Body of pancreas (tissue), 4 donors: Measurements from ENCODE around the gene C1QTNF9.
"Not testable (repeated sequence)": the region's sequence is repeated elsewhere in the genome, so short reads cannot be mapped to it uniquely, and the experiment has no call there.

ENCODE experiments used
- POLR2A ChIP-seq, 3 donors: fragments of 450-650 bp; IDR thresholded peaks; one replicate each; pipeline ENCODE4 v1.6.1; 2016; ENCODE audit warnings: antibody characterized with exemption in 3 of 3, mild to moderate bottlenecking in 2 of 3
- TF ChIP-seq, protein P1 (sequence below), 7 experiments: fragments of 450-650 bp in 4 of 7; fragments of 200-600 bp in 3 of 7; sonication (generic) in 3 of 7; IDR thresholded peaks; one replicate each; pipeline ENCODE4 v1.5.1; 2016 to 2019; ENCODE audit warnings: antibody characterized with exemption in 7 of 7

DNA sequence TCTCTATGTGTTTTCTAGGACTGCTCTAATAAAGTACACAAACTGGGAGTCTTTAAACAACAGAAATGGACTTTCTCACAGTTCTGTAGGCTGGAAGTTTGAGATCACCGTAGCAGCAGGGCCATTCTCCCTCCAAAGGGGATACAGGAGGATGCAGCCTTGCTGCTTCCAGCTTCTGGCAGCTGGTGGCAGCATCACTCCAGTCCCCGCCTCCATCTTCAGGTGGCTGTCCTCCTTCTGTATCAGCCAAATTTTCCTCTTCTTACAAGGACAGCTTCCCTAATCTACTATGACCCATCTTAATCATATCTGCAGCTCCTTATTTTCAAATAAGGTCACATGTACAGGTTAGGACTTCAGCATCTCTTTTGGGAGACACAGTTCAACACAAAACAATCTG lies 13.1 kb downstream of the C1QTNF9 start:
- TF ChIP-seq, protein P1, sequence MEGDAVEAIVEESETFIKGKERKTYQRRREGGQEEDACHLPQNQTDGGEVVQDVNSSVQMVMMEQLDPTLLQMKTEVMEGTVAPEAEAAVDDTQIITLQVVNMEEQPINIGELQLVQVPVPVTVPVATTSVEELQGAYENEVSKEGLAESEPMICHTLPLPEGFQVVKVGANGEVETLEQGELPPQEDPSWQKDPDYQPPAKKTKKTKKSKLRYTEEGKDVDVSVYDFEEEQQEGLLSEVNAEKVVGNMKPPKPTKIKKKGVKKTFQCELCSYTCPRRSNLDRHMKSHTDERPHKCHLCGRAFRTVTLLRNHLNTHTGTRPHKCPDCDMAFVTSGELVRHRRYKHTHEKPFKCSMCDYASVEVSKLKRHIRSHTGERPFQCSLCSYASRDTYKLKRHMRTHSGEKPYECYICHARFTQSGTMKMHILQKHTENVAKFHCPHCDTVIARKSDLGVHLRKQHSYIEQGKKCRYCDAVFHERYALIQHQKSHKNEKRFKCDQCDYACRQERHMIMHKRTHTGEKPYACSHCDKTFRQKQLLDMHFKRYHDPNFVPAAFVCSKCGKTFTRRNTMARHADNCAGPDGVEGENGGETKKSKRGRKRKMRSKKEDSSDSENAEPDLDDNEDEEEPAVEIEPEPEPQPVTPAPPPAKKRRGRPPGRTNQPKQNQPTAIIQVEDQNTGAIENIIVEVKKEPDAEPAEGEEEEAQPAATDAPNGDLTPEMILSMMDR (IDR thresholded peaks at IDR 0.05) = peak in 2 of 7 experiments; percentile 10 to 16
- TF ChIP-seq POLR2A (IDR thresholded peaks at IDR 0.05) = not testable (repeated sequence)
